GM12874 (cell line): Measurements from ENCODE around the gene CCR5AS.

Source experiments
- TF ChIP-seq, protein P1 (sequence below): IDR thresholded peaks from 2 replicates; pipeline ENCODE4 v1.5.1; 2011; ENCODE audit warnings: low read depth, mild to moderate bottlenecking, control low read depth, low read length, moderate library complexity; ENCODE audit not compliant: insufficient read depth

CCR5AS gene

DNA sequence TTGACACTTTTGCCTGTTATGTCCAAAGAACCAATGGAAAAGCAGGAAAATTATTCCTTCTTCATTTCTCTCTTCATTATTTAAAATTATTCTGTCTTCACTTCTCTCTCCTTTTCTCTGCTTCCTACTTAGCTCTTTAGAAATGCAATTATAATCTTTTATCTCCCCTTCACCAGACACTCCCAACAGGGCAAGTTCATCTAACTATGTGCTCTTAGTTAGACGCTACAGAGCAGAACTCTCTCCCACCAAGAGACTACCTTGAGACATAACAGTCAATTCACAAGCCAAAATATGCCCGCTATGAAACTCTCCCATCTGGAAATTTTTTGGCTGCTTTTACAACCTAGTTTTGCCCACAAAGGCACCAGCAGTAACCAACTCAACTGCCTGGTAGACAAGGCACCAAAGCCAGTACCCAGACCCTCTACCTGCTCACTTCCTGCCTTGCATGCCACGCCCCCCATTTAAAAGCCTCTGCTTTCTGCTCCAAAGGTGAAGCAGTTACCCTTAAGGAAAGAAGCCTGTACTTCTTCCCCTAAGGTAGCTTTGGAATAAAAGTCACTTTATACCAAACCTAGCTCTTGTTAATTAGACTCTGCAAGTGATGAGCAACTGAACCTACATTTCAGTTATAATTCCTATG, 28.3 kb upstream of the CCR5AS start:
- TF ChIP-seq, protein P1, sequence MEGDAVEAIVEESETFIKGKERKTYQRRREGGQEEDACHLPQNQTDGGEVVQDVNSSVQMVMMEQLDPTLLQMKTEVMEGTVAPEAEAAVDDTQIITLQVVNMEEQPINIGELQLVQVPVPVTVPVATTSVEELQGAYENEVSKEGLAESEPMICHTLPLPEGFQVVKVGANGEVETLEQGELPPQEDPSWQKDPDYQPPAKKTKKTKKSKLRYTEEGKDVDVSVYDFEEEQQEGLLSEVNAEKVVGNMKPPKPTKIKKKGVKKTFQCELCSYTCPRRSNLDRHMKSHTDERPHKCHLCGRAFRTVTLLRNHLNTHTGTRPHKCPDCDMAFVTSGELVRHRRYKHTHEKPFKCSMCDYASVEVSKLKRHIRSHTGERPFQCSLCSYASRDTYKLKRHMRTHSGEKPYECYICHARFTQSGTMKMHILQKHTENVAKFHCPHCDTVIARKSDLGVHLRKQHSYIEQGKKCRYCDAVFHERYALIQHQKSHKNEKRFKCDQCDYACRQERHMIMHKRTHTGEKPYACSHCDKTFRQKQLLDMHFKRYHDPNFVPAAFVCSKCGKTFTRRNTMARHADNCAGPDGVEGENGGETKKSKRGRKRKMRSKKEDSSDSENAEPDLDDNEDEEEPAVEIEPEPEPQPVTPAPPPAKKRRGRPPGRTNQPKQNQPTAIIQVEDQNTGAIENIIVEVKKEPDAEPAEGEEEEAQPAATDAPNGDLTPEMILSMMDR = no peak

GRCh38 chr3:46433841-46434240, 27.0 kb upstream of the CCR5AS start:
- TF ChIP-seq, protein P1 = no peak

GRCh38 chr3:46429671-46430070, 22.8 kb upstream of the CCR5AS start:
- TF ChIP-seq, protein P1 = no peak

GRCh38 chr3:46429250-46429649, 22.4 kb upstream of the CCR5AS start:
- TF ChIP-seq, protein P1 = no peak

GRCh38 chr3:46427916-46428833, 21.3 kb upstream of the CCR5AS start:
- TF ChIP-seq, protein P1 = no peak

DNA sequence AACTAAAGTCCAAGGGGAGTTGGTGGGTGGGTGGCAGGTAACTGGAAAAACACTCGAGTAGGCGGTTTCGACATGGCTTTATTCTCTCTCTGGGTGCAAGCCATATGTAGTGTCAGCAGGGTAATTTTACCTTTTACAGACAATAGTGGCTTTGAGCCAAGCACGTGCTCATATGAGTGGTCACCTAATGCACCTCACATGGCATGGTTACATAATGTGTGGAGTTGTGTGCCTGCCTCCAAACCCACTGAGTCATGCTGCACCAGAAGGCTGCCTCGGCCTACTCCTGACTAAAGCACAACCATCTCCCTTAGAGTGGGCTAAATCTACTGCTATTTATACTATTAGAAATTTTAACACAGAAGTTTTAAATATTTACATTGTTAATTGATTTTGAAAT, 16.7 kb upstream of the CCR5AS start:
- TF ChIP-seq, protein P1 = no peak

DNA sequence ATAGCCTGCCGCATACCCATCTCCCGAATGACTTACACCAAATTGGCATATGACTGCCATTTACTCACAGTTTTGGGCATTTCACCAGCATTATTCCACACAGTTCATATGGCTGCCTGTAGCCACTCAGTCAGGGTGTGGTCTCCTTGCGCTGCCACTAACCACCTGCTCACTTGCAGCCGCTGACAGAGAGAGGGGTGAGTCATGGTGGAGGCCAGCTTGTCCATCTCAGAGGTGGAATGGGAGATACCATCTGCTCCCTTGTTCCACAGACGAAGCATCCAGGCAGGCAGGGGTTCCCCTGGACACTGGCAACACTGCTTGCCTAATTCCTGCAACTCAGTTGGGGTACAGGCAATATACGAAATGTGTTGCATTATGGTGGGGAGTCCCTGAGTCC, 15.8 kb upstream of the CCR5AS start:
- TF ChIP-seq, protein P1 = no peak
